Left renal cortex interstitium (tissue), 4 donors: ENCODE data around the gene FGF21. TPM values are rescaled to one million over a fixed set of nuclear protein-coding genes. Genes with fewer than 3 reads are reported as not detected.
"Not testable (repeated sequence)": the region's sequence is repeated elsewhere in the genome, so short reads cannot be mapped to it uniquely, and the experiment has no call there.

Experiments
- DNase-seq, 4 donors: peaks; one replicate each; pipeline ENCODE4 v3.0.0-alpha.2; 2013; ENCODE audit warnings: low read depth in 4 of 4, low spot score in 2 of 4, missing footprints in 1 of 4
- polyA plus RNA-seq, 4 donors: library from polyadenylated mRNA; unstranded; fragments of 120-200 nt; gene quantifications; one replicate each; pipeline ENCODE4 v1.2.1, GENCODE V29; 2013; ENCODE audit not compliant: insufficient read length in 4 of 4

FGF21 gene
- not detected for polyA plus RNA-seq

GRCh38 chr19:48755084-48755641 lies at the start of gene FGF21:
FGF21 (plus strand) TSS chr19:48755524; CDS start chr19:48756237, 713 bp downstream.
- DNase-seq, result no peak

DNA sequence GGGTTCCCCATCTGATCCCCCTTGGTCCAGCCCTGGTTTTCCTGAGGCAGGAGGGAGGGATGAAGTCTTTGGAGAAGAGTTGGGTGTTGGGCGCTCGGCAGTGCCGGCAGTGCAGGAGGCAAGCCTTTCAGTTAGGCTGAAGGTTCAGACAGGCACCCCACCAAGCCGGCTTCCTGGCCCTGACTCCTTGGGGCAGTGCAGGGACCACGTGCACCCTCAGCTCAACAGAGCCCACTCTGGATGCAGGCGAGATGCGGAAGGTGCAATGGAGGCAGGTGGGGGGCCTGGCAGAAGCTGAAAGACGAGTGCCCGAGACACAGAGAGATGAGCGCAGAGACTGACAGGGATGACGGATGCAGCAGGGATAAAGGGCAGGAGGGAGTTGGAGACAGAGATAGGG lies 46.9 kb upstream of the FGF21 start:
- DNase-seq, result no peak

- no peak for DNase-seq
Observed at GRCh38 chr19:48711106-48711662, 44.1 kb upstream of the FGF21 start.

DNA sequence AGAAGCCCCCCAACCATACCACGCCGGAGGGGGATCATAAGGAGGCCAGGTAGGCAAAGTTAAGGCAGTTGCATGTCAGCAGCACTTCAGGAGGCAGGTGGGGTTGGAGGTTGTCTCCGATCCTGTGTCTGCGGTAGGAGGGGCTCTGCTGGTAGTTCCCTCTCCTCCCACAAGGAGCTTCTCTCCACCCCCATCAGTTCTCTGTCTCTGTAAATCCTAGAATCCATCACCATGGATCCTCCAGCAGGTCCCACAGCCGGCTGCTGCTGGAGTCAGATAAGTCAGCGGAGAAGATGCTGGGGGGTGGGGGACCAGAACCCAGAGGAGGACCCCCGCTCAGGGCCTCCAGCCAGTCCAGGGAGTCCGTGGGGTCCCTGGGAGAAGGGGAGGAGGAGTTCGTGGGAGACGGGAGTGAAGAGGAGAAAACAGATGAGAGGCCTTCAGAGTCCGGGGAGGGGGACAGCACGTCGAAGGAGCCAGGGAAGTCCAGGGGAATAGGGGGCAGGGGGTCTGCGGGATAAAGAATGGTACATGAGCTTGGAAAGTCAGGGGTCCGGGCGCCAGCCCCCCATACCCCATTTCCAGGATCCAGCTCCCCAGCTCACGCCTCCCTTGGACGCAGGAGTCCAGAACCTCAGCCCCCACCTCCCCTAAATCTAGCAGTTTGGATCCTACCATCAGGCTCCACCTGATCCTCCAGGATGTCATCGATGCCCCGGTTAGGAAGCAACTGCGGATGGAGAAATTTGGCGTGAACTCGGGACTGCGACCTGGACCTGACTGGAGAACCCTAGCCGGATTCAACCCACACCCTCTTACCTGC lies 42.1 kb upstream of the FGF21 start:
- no peak for DNase-seq

DNA sequence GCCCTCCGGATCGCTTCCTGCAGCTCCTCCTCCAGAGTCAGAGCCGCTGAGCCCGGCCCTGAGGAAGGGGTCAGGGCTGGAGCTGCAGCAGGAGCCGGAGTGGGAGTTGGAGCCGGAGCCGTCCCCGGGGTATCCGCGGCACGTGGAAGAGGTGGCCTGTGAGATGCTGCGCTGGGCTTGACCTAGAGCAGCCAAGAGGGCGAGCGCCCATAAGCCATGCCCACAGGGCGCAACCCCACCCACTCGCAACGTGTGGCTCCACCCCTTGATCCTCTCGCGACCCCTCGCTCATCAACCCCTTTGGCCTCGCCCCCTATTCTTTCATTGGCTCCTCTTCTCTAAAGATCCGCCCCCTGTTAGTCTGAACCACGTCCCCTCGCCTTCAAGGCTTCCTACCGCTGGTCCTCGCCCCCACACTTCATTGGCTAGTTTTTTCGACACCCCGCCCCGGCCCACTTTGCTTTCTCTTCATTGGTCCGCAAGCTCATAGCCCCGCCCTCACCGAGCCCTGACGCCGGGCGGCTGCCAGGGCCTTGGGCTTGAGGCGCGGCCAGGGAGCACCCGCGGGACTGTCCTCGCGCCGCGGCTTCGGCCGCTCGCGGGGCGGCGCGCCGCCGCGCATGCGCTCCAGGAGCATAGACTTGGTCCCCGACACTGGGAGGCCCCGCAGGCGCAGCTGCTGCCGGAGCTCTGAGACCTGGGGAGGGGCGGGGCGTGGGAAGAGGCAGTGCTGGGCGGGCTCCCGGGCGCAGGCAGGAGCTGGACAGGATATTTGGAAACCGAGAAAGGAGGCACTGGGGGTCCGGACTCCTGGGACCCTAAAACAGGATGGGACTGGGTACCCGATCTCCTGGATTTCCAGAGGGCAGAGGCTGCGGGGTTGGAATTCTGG lies 41.2 kb upstream of the FGF21 start:
- peak; percentile 97 to 99 (median 99) for DNase-seq

DNA sequence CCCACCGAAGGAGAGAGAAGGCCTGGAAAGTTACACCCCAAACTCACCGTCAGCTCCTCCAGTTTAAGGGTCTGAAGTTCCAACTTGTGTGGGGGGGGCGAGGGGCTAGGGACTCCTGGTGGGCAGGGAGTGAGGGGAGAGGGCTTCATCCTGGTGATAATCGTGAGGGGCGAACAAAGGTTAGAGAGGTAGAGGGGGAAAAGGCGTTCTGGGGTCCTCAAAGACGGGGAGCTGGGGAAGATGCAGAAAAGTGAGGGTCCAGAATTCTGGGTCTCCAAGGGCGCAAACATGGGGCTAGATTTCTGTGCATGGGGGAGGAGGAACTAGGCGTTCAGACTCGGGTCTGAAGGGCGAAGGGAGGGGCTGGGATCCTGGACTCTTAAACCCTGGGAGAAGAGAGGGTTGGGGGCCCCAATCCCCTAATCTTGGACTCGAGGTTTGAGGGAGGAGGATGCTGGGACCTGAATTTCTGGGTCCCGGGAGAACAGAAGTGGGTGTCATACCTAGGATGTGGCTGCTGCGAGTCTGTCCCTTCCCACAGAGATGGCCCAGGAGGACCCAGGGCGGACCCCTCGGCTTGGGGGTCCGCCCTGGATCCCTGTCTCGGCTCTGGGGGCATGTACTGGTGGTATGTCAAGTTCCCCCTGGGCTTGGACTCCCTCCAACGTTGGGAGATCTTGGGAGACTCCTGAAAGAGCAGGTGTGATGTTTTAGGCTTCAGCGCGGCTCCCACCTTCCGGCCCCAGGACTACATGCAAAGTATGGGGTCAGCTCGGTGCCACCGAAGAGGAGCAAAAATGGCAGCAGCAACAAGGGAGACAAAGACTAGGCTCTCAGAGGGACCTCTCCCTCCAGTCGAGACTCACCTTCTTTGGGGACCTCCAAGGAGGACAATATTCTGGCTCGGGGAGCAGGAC lies 40.3 kb upstream of the FGF21 start:
- no peak for DNase-seq

GRCh38 chr19:48715681-48716171 lies 39.6 kb upstream of the FGF21 start:
- DNase-seq, result no peak

- no peak for DNase-seq
Observed at GRCh38 chr19:48716562-48717291, 38.6 kb upstream of the FGF21 start.

DNA sequence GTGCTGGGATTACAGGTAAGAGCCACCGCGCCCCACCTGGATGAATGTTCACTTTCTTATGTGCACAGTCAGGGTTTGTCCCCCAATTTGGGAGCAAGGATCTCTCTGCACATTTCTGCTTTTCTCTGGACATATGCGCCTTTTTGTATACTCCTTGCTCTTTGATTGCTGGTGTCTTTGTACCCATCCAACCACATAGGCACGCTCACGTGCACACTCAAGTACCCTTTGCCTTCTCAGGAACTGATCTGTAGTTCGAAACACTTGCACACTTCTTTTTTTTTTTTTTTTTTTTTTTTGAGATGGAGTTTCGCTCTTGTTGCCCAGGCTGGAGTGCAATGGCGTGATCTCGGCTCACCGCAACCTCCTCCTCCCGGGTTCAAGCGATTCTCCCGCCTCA lies 37.2 kb upstream of the FGF21 start:
- not testable (repeated sequence) for DNase-seq

DNA sequence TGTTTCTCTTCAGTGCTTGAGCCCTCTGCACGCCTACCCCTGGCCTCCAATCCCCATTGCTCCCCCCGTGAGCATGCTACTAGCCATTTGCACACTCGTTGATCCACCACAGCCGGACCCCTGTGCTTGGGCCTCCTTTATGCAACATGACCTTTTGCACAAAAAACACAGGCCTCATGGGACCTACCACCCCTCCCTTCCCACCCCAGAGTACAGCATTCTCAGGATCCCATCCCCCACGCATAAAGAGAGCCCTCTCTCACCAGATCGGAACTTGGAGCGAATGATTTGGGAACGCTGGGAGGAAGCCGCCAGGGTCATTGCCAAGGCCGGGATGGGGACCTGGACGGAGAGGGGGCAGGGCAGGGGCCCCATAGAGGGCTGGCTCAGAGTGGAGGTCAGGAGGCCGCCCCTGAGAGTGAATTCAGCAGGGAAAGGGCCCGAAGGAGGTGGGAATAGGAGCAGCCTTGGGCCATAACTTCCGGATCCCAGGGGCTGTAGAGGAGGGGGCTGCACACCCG lies 36.6 kb upstream of the FGF21 start:
- DNase-seq, result no peak

- DNase-seq, result no peak
Observed at GRCh38 chr19:48719263-48720171, 35.8 kb upstream of the FGF21 start, which contains the start of gene MAMSTR. MAMSTR (minus strand) TSS chr19:48719725; CDS start chr19:48719031, 694 bp downstream.

GRCh38 chr19:48720251-48720612 lies 35.1 kb upstream of the FGF21 start:
- no peak for DNase-seq

DNA sequence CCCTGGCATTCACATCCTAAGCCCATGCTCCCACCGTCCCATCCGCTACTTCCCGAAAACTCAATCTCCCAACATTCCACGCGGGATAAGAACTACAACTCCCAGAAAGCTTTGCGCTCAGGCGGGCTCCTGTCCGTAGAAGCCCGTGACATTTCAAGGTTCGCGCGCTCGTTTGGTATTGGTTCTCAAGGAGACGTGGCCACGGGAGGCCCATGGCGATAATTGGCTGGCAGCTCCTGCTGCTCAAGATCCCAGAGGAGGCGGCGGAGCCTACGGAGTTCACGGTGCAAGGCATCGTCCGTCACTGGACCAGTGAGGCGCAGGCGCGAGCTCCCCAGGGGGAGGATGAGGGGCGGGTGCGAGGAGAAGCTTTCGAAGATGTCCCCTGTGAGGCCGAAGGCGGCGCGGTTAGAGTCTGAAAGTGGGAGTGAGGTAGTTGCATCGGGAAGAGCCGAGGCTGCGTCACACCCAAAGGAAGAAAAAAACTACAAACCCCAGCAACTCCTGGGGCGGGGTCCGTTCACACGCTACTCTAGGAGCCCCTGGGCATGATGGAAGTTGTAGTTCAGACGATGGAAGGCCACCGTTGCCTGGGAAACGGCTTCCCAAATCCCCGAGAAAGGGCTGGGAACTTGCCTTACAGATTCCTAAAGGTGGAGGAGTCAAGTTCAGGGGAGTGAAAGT lies 34.6 kb upstream of the FGF21 start:
- DNase-seq, result peak; percentile 99 to 100 (median 99)

DNA sequence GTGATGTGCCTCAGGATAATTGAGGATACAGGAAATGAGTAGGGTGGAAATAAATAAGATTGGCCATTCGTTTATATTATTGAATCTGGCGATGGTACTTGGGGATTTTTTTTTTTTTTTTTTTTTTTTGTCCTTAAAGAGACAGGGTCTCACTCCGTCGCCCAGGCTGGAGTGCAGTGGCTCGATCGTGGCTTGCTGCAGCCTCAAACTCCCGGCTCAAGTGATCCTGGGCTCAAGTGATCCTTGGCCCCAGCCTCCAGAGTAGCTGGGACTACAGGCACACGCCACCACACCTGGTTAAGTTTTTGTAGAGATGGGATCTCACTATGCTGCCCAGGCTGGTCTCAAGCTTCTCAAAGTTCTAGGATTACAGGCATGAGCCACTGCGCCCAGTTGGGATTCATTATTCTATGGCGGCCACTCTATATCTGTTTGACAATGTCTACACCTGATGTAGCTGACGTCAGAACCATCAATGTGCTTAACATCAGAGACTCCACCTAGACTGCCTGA lies 33.1 kb upstream of the FGF21 start:
- no peak for DNase-seq

DNA sequence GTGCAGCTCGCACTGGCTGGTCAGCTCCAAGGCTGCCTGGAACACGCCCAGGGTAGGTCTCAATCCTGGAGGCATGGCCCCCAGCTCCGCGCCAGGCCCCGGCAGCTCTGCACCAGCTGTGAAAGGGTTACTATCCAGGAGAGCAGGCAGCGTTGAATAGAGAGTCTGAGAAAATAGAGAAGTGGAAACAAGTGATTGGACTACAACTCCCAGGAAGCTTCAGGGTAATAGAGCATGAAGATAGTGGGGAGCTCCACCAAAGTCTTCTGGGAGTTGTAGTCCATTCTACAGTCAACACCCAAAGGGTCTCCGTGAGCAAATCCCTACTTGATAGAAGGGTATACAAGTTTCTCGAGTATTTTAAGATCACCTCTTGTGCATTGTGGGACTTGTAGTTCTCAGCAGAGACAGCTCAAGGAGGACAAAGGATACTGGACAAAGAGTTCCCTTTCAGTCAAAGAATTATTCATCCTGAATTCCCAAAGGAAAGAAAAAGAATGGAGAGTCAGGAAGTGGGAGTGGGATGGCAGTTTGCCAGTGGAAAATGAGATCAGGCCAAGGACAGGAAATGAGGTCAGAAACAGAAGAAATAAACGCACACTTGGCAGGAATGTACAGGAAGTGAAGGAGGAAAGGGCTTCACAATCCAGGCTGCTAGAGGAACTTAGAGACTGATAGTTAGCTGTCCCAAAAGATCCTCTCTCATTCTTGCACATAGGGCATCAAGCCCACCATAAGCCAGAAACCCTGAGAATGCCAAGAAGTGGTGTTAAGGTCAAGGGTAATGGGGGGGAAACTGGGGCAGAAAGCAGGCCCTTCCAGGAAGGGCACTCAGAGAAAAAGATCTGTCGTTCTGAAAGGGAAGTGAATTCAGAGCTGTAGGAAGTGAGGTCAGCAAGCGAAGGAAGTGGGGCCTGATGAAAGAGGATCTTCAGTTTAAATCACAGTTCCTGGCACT lies 30.2 kb upstream of the FGF21 start:
- peak in 2 of 4 donors; percentile 78 to 85 for DNase-seq

DNA sequence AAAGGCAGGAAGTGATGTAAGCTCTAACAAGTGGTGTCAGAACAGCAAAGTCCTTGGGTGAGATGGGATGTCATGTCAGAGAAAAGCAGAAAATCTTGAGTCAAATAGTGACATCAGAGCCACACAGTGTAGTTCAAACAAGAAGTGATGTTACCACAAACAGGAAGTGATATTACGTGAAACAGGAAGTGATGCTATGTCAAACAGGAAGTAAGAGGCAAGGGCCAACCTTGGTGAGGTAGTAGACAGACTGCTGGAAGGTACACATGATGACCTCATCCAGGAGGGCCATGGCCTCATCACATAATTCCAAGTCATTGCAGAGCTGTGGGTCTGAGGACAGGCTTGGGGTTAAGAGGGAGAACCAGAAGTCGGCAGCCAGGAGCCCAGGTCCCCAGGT lies 28.8 kb upstream of the FGF21 start:
- DNase-seq, result no peak
